HepG2 (cell line): ENCODE data around the gene AGRP. TPM values are rescaled to one million over a fixed set of nuclear protein-coding genes. Genes with fewer than 3 reads are reported as not detected.
A peak's percentile ranks its signal among the peaks of the same experiment; 100 is the strongest.

Experiments used
- ATAC-seq: fragments of 200-7000 bp; cut with Tn5 transposase; 3 replicates; pipeline ENCODE4 v1.9.1; 2020; ENCODE audit warnings: mild to moderate bottlenecking, moderate library complexity
- BruUV-seq: library from RNA; stranded (reverse); fragments of 400-500 nt; replicated peaks from 2 replicates; lab custom pipeline; 2021; lab: Mats Ljungman, UMichigan
- CTCF ChIA-PET: fragments of 300-600 bp; formaldehyde crosslinking; extraction: SDS; loops from one replicate; lab custom pipeline; 2021; ENCODE audit warnings: low total read pairs, inconsistent platforms, low intra/inter-chr PET ratio; lab: Yijun Ruan, JAX
- POLR2A ChIA-PET: fragments of 350-600 bp; sonication (Branson Sonifier 250); formaldehyde crosslinking; loops from one replicate; lab custom pipeline; 2020; ENCODE audit warnings: antibody characterized with exemption, inconsistent platforms; lab: Yijun Ruan, JAX
- DNase-seq: peaks from one replicate; pipeline ENCODE4 v3.0.0-alpha.2; 2015; ENCODE audit warnings: low spot score
- FAIRE-seq: peaks from 3 replicates; lab custom pipeline; 2011; peaks lifted over from hg19 to GRCh38; lab: Jason Lieb, UNC
- H2AFZ ChIP-seq: one replicate; pipeline ENCODE4 v1.6.1; 2011; ENCODE audit warnings: low read length, inconsistent platforms
- H3K27ac ChIP-seq: fragments of 300-600 bp; 3 replicates; pipeline ENCODE4 v1.8.0; 2011; ENCODE audit warnings: mixed run types, mild to moderate bottlenecking, mixed read lengths, low read length, inconsistent platforms; ENCODE audit not compliant: insufficient read depth; ENCODE audit errors: extremely low read length
- H3K27me3 ChIP-seq, 2 experiments: fragments of 200-600 bp in 1 of 2; 2 replicates in 1 of 2; 3 replicates in 1 of 2; pipeline versions ENCODE4 v1.6.0 to v1.8.0; 2011; ENCODE audit warnings: low read length in 2 of 2, mild to moderate bottlenecking in 2 of 2, moderate library complexity in 2 of 2, inconsistent platforms in 1 of 2; ENCODE audit not compliant: insufficient read depth in 2 of 2, control insufficient read depth in 1 of 2
- H3K36me3 ChIP-seq, 2 experiments: fragments of 200-600 bp in 1 of 2; replicated peaks in 1 of 2; 2 replicates in 1 of 2; 3 replicates in 1 of 2; pipeline versions ENCODE4 v1.5.1 to v1.8.0; 2011; ENCODE audit warnings: low read length in 2 of 2, inconsistent platforms in 1 of 2; ENCODE audit not compliant: insufficient read depth in 2 of 2, control insufficient read depth in 1 of 2
- H3K4me1 ChIP-seq: 2 replicates; pipeline ENCODE4 v1.5.1; 2012; ENCODE audit warnings: low read length, inconsistent platforms; ENCODE audit not compliant: insufficient read depth
- H3K4me2 ChIP-seq: 2 replicates; pipeline ENCODE4 v1.6.0; 2011; ENCODE audit warnings: low read depth, low read length, inconsistent platforms
- H3K4me3 ChIP-seq, 3 experiments: fragments of 200-600 bp in 1 of 3; sonication (generic), shearing (Covaris generic) in 1 of 3; replicated peaks in 1 of 3; 2 replicates each; pipeline ENCODE4 v1.5.1; 2011 to 2016; ENCODE audit warnings: low read length in 3 of 3, inconsistent platforms in 2 of 3, low read depth in 2 of 3, mild to moderate bottlenecking in 2 of 3, control low read depth in 1 of 3, mixed read lengths in 1 of 3; ENCODE audit not compliant: insufficient read depth in 1 of 3
- H3K79me2 ChIP-seq: one replicate; pipeline ENCODE4 v1.6.1; 2011; ENCODE audit warnings: low read length, inconsistent platforms; ENCODE audit not compliant: insufficient read depth
- H3K9ac ChIP-seq: 2 replicates; pipeline ENCODE4 v1.6.0; 2011; ENCODE audit warnings: mild to moderate bottlenecking, low read depth, low read length, inconsistent platforms; ENCODE audit not compliant: insufficient read depth
- H3K9me3 ChIP-seq: 2 replicates; pipeline ENCODE4 v1.5.1; 2012; ENCODE audit warnings: mild to moderate bottlenecking, low read length
- H4K20me1 ChIP-seq: 2 replicates; pipeline ENCODE4 v1.6.0; 2011; ENCODE audit warnings: inconsistent platforms, mild to moderate bottlenecking, low read length, moderate library complexity; ENCODE audit not compliant: insufficient read depth
- CEBPB ChIP-seq: IDR thresholded peaks from 2 replicates; pipeline ENCODE4 v1.6.1; 2011; ENCODE audit warnings: low read depth, low read length, improper control_type of control experiment, borderline replicate concordance
- CEBPG ChIP-seq: IDR thresholded peaks from 2 replicates; pipeline ENCODE4 v1.6.1; 2016
- MBD4 ChIP-seq: IDR thresholded peaks from 2 replicates; pipeline ENCODE4 v1.6.1; 2012; ENCODE audit warnings: low read length, inconsistent platforms, borderline replicate concordance
- NONO ChIP-seq, 2 experiments: fragments of 450-650 bp in 1 of 2; sonication (generic) in 1 of 2; formaldehyde crosslinking in 1 of 2; IDR thresholded peaks in 1 of 2; conservative IDR thresholded peaks in 1 of 2; 2 replicates each; pipeline versions ENCODE4 v1.6.1 to v1.8.0; 2017 to 2022; ENCODE audit warnings: mild to moderate bottlenecking in 1 of 2, missing genetic modification reagents in 1 of 2, moderate library complexity in 1 of 2
- RFX5 ChIP-seq: IDR thresholded peaks from 2 replicates; pipeline ENCODE4 v1.6.1; 2011; ENCODE audit warnings: low read depth, low read length, improper control_type of control experiment
- SNAPC5 ChIP-seq: sonication (generic); formaldehyde crosslinking; IDR thresholded peaks from 2 replicates; pipeline ENCODE4 v1.8.1; 2023; ENCODE audit warnings: mild to moderate bottlenecking, missing genetic modification reagents, borderline replicate concordance
- ZBTB38 ChIP-seq: sonication (generic); formaldehyde crosslinking; IDR thresholded peaks from 2 replicates; pipeline ENCODE4 v1.5.1; 2020; ENCODE audit warnings: mild to moderate bottlenecking, missing genetic modification reagents
- ZMAT3 ChIP-seq: sonication (generic); formaldehyde crosslinking; conservative IDR thresholded peaks from 2 replicates; pipeline ENCODE4 v1.7.0; 2021; ENCODE audit warnings: missing genetic modification reagents
- ZNF407 ChIP-seq: sonication (generic); formaldehyde crosslinking; IDR thresholded peaks from one replicate; pipeline ENCODE4 v1.5.1; 2020; ENCODE audit warnings: mild to moderate bottlenecking, missing genetic modification reagents; ENCODE audit errors: not compliant biosample characterization
- ZNF749 ChIP-seq: sonication (generic); formaldehyde crosslinking; IDR thresholded peaks from 2 replicates; pipeline ENCODE4 v1.8.0; 2022; ENCODE audit warnings: mild to moderate bottlenecking, missing genetic modification reagents, moderate library complexity, borderline replicate concordance
- ZSCAN22 ChIP-seq: sonication (generic); formaldehyde crosslinking; IDR thresholded peaks from 2 replicates; pipeline ENCODE4 v1.4.0; 2020; ENCODE audit warnings: mild to moderate bottlenecking, missing genetic modification reagents
- WGBS: methylation state at CpG from one replicate; pipeline ENCODE4 v1.1.6; 2017; ENCODE audit warnings: low lambda C conversion rate; 5-methylcytosine and 5-hydroxymethylcytosine counted together
- in situ Hi-C: cut with HindIII; loops from 2 replicates; pipeline ENCODE4 v1.10.0; 2017; ENCODE audit warnings: low pct_unique_long_range_greater_than_20kb; ENCODE audit not compliant: extremely low pct_ligation_motif_present
- intact Hi-C: fragments of 100-400 bp; cut with micrococcal nuclease; formaldehyde crosslinking; loops from one replicate; pipeline ENCODE4 v1.10.0; 2022; ENCODE audit not compliant: unreplicated experiment
- polyA plus RNA-seq, 8 experiments: library from polyadenylated mRNA; depleted of rRNA in 3 of 8; stranded (reverse) in 7 of 8; unstranded in 1 of 8; fragments of >200 nt; fragmentation: Illumina TruSeq in 4 of 8; extraction: Trizol in 4 of 8; gene quantifications; 2 replicates each; pipeline versions ENCODE4 v1.2.1 to v1.2.3, GENCODE V29; 2011 to 2016; ENCODE audit warnings: low read depth in 4 of 8, missing spikeins in 1 of 8, mixed read lengths in 1 of 8; ENCODE audit not compliant: insufficient read depth in 1 of 8
- total RNA-seq, 5 experiments: library from RNA; depleted of rRNA; stranded (reverse); fragments of >200 nt; fragmentation: Illumina TruSeq; extraction: Trizol; gene quantifications; 2 replicates each; pipeline ENCODE4 v1.2.3, GENCODE V29; 2016; ENCODE audit warnings: low read depth in 1 of 5

AGRP gene
- total and polyA plus RNA-seq, 2 of the 13 experiments (the other 11 are each of a cell fraction or from before 2014, with no cell fraction given) = not detected

GRCh38 chr16:67438098-67438791 lies 45.1 kb downstream of the AGRP start:
- BruUV-seq = TSS peak; percentile 74
- Histone ChIP-seq H3K4me2 (no peak overlapping the region), H4K20me1 (no peaks in the 10 kb centered on the region), H3K79me2 (no peaks in the 10 kb centered on the region), H3K9ac (no peak overlapping the region), H2AFZ (no peak overlapping the region), H3K9me3 (no peaks in the 10 kb centered on the region), H3K4me3 (no peak overlapping the region), H3K27ac (no peak overlapping the region), H3K4me1 (peaks cover 5% of the 10 kb centered on the region), H3K36me3 (peaks cover 11 to 33% of the 10 kb centered on the region in 2 experiments; a peak in 4 of 5 replicates), H3K27me3 (no peaks in the 10 kb centered on the region)
- ChIA-PET POLR2A (no interaction called here), CTCF (no interaction called here)
- in situ Hi-C loops = no loop called here
- FAIRE-seq (no peak), DNase-seq (no peak), ATAC-seq (no peak)
- intact Hi-C loops = no loop called here
- TF ChIP-seq SNAPC5 (CRISPR knock-in tag) = no peak
- no peak for TF ChIP-seq ZNF749 (CRISPR knock-in tag)
- no peak for TF ChIP-seq CEBPG (CRISPR knock-in tag)
- TF ChIP-seq RFX5 = no peak
- TF ChIP-seq ZNF407 (CRISPR knock-in tag) = no peak
- no peak for TF ChIP-seq MBD4
- peak; percentile 75 for TF ChIP-seq CEBPB
- no peak for TF ChIP-seq ZMAT3
- peak; percentile 24; the same call in 1 of the 2 replicates for TF ChIP-seq ZBTB38 (CRISPR knock-in tag)
- no peak for TF ChIP-seq ZSCAN22 (CRISPR knock-in tag)
- TF ChIP-seq NONO (IDR thresholded peaks at IDR 0.05) = no peak
- 0 out of 2 replicates have a peak, but pooled peaks have one; percentile 20 for TF ChIP-seq NONO (CRISPR knock-in tag; conservative IDR thresholded peaks at IDR 0.05)
- 97% methylated on average over 20 of the region's 20 CpGs for WGBS
